Measurements from ENCODE around the gene FDX2.

DNA sequence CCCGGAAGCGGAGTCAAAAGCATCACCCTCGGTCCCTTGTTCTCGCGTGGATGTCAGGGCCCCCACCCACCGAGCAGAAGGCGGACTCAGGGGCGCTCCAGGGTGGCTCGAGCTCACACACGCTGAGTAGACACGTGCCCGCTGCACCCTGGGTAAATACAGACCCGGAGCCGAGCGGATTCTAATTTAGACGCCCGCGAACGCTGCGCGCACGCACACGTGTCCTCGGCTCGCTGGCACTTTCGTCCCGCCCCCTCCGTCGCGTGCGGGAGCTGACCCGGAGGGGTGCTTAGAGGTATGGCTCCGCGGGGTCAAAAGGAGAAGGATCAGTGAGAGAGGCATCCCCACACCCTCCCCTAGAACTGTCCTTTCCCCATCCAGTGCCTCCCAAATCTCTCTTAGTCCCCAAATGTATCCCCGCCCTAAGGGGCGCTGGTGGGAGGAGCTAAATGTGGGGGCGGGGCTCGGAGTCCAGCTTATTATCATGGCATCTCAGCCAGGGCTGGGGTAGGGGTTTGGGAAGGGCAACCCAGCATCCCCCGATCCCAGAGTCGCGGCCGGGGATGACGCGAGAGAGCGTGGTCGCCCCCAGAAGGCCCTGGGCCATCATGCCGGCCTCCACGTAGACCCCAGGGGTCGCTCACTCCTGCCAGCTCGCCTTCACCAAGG lies 26.5 kb downstream of the FDX2 start:
- TF ChIP-seq, protein P1, sequence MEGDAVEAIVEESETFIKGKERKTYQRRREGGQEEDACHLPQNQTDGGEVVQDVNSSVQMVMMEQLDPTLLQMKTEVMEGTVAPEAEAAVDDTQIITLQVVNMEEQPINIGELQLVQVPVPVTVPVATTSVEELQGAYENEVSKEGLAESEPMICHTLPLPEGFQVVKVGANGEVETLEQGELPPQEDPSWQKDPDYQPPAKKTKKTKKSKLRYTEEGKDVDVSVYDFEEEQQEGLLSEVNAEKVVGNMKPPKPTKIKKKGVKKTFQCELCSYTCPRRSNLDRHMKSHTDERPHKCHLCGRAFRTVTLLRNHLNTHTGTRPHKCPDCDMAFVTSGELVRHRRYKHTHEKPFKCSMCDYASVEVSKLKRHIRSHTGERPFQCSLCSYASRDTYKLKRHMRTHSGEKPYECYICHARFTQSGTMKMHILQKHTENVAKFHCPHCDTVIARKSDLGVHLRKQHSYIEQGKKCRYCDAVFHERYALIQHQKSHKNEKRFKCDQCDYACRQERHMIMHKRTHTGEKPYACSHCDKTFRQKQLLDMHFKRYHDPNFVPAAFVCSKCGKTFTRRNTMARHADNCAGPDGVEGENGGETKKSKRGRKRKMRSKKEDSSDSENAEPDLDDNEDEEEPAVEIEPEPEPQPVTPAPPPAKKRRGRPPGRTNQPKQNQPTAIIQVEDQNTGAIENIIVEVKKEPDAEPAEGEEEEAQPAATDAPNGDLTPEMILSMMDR (IDR thresholded peaks at IDR 0.05) = no peak
- TF ChIP-seq POLR2A (IDR thresholded peaks at IDR 0.05) = no peak

Data from thyroid gland (tissue), 4 donors.